Naive thymus-derived CD8-positive, alpha-beta T cell (primary cell): ENCODE results near the gene HAPLN1. TPM values are rescaled to one million over a fixed set of nuclear protein-coding genes. Genes with fewer than 3 reads are reported as not detected.

ENCODE experiments used
- ATAC-seq, 2 donors: fragments of 150-1000 bp; cut with Tn5 transposase in 1 of 2; sonication (Bioruptor Pico), chemical (Tn5 transposase) in 1 of 2; 1 replicate in 1 of 2; 2 replicates in 1 of 2; pipeline ENCODE4 v1.10.0; 2021; ENCODE audit warnings: mild to moderate bottlenecking in 2 of 2, moderate library complexity in 2 of 2
- POLR2A ChIA-PET: fragments of 350-600 bp; sonication (Branson Sonifier 250); formaldehyde crosslinking; loops from one replicate; lab custom pipeline; 2021; ENCODE audit warnings: antibody characterized with exemption; lab: Charles Lee
- DNase-seq, 10 donors: peaks; one replicate each; pipeline versions ENCODE4 v3.0.0 to v3.0.0-alpha.2; 2020 to 2022
- H3K27ac Mint-ChIP-seq, 10 donors: one replicate each; pipeline ENCODE4 v1.8.0; 2020 to 2022; ENCODE audit warnings: mild to moderate bottlenecking in 10 of 10, mixed read lengths in 10 of 10, moderate library complexity in 4 of 10, inconsistent platforms in 1 of 10
- H3K27me3 Mint-ChIP-seq, 5 donors: one replicate each; pipeline ENCODE4 v1.8.0; 2021 to 2022; ENCODE audit warnings: mixed read lengths in 5 of 5
- H3K36me3 Mint-ChIP-seq, 3 donors: one replicate each; pipeline ENCODE4 v1.8.0; 2020 to 2022; ENCODE audit warnings: mixed read lengths in 3 of 3, mild to moderate bottlenecking in 2 of 3, inconsistent platforms in 1 of 3
- H3K4me1 Mint-ChIP-seq, 4 donors: one replicate each; pipeline ENCODE4 v1.8.0; 2021 to 2022; ENCODE audit warnings: mixed read lengths in 4 of 4
- H3K4me3 Mint-ChIP-seq, 10 donors: one replicate each; pipeline ENCODE4 v1.8.0; 2020 to 2022; ENCODE audit warnings: mild to moderate bottlenecking in 10 of 10, mixed read lengths in 10 of 10, moderate library complexity in 6 of 10, inconsistent platforms in 1 of 10
- H3K9me3 Mint-ChIP-seq, 9 donors: one replicate each; pipeline ENCODE4 v1.8.0; 2020 to 2022; ENCODE audit warnings: mixed read lengths in 9 of 9, mild to moderate bottlenecking in 3 of 9, inconsistent platforms in 1 of 9, moderate library complexity in 1 of 9
- polyA plus RNA-seq, 3 donors: library from polyadenylated mRNA; unstranded; fragments of 300-500 nt; fragmentation: Illumina TruSeq; gene quantifications; one replicate each; pipeline ENCODE4 v1.2.3, GENCODE V29; 2021
- total RNA-seq, 8 experiments: library from RNA in 2 of 8; stranded (reverse) in 2 of 8; gene quantifications; one replicate each; pipeline ENCODE4 v1.2.3 and lab custom pipeline; 2021 to 2026

The HAPLN1 gene
- total and polyA plus RNA-seq, 5 experiments from 2014 or later = not detected

DNA sequence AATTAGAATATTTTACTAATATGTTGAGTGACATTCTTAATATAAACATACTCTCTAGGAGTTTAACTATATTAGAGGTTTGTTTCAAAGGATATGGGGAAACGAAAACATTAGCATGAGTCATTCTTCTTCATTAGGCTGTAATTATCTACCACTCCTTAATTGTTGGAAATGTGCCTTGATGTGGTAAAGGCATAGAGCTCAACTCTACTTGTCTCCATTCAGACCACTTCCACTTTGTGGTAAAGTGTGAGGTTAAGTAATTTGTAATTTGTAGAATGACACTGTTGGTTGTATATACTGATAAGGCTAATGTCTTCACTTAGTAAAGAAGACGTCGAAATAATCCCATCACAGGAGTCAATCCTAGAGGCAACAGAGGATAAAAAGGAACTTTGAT lies 58.1 kb downstream of the HAPLN1 start:
- H3K4me1 Mint-ChIP-seq = no peaks in the 10 kb centered on the region
- peaks cover 0 to under 1% (median 0%) of the 10 kb centered on the region in 5 donors for H3K27me3 Mint-ChIP-seq
- no peak overlapping the region for H3K4me3 Mint-ChIP-seq
- DNase-seq (no peak), ATAC-seq (no peak)
- H3K27ac Mint-ChIP-seq = no peak overlapping the region
- peaks cover 0 to under 1% (median 0%) of the 10 kb centered on the region in 9 donors for H3K9me3 Mint-ChIP-seq
- no peaks in the 10 kb centered on the region for H3K36me3 Mint-ChIP-seq
- POLR2A ChIA-PET = no interaction called here

DNA sequence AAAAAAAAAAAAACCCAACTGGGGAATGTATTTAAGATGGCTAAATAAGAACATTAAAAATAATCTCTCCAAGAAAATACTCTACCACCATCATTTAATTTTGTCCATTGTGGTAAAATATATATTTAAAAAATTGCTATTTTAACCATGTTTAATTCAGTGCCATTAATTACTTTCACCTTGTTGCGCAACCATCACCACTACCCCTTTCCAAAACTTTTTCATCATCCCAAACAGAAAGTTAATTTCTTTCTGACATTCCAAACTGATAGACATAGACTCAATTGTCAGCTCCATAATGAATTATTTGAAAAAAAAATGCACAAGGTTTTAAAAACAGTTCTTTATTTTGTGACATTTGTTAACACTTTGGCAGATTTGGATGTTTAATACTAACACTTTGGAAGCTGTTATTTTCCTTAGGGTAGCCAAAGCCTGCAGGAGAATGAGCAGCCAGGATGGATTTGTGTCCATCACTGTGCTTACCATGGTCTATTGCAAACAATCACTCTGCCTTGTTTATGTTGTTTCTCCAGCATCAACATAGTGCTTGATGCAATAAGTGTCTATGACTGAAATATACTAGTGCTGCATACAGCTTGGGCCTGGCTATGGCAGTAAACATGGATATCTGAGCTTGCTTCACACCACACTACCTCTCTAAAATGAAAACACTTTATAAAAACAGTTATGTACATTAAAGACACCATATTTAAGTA lies 62.7 kb downstream of the HAPLN1 start:
- Mint-ChIP-seq H3K27me3 (peaks cover 2 to 10% (median 4%) of the 10 kb centered on the region in 5 donors), H3K4me1 (no peaks in the 10 kb centered on the region), H3K9me3 (no peaks in the 10 kb centered on the region), H3K4me3 (no peak overlapping the region), H3K36me3 (no peaks in the 10 kb centered on the region), H3K27ac (no peak overlapping the region)
- POLR2A ChIA-PET = no interaction called here
- ATAC-seq (no peak), DNase-seq (no peak)

DNA sequence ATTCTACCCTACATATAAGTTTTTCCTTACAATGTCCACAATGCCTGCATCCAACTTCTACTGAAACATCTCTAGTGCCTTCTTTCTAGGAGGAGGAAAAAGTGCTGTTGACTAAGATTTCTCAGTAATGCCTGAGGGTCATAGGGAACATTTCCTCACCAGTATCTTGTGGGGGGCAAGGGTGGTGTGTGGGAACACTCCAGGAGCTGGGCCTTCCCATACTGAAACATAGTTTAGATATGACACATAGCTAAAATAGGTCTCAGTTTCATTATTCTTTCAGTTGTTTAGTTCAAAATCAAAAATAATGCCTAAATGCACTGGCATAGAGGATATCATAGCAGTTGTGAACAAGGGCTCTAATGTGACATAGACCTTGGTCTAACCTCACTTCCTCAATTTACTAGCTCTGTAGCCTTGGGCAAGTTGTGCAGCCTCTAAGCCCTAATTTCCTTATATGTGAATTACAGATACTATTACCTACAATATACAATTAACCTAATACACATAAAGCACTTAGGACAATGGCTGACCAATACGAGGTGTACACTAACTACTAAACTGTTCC lies 66.1 kb downstream of the HAPLN1 start:
- H3K36me3 Mint-ChIP-seq = no peaks in the 10 kb centered on the region
- ATAC-seq (no peak), DNase-seq (no peak)
- H3K9me3 Mint-ChIP-seq = peaks cover 0 to 2% (median 0%) of the 10 kb centered on the region in 9 donors
- POLR2A ChIA-PET = no interaction called here
- H3K27ac Mint-ChIP-seq = no peak overlapping the region
- no peaks in the 10 kb centered on the region for H3K4me1 Mint-ChIP-seq
- peaks cover 2 to 10% (median 6%) of the 10 kb centered on the region in 5 donors for H3K27me3 Mint-ChIP-seq
- no peak overlapping the region for H3K4me3 Mint-ChIP-seq

DNA sequence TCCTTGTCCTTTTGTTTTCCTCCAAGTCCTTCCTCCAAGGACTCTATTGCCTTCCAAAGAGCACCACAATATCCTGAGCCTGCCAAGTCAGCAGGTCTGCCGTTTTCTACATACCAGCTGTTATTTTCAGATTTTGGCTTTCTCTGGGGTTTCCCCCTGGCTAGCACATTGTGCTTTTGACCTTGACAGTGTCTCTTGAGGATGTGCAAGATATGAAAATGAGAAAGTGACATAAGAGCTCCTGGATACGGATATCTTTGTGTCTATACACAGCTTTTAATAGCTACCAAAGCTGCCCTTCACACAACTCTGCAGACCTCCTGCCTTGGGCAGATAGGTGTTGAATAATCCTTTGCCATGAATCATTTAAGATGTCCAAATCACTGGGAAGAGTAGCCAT lies 67.0 kb downstream of the HAPLN1 start:
- Mint-ChIP-seq H3K4me1 (no peaks in the 10 kb centered on the region), H3K4me3 (no peak overlapping the region), H3K36me3 (no peaks in the 10 kb centered on the region), H3K9me3 (peaks cover 0 to 2% (median 0%) of the 10 kb centered on the region in 9 donors), H3K27ac (no peak overlapping the region), H3K27me3 (peaks cover 2 to 10% (median 7%) of the 10 kb centered on the region in 5 donors)
- ATAC-seq (no peak), DNase-seq (no peak)
- POLR2A ChIA-PET = no interaction called here

DNA sequence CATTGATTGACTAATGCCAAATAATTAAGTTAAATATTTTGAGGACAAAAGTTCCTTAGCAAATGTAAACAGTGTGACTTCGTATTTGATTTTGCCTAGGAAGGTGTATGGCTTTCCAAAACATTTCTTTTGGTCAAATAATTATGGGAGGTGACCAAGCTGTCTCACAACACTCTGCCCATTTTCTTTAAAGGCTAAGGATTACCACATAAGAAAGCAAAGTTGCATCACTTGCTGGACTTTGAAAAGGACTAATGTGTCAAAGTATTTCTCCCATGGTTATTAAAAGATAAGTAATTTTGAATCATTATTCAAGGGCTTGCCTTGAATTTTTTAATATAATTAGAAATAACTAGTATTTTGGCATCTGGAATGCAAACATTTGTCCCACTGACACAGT lies 74.7 kb downstream of the HAPLN1 start:
- peaks cover 0 to 10% (median 4%) of the 10 kb centered on the region in 5 donors for H3K27me3 Mint-ChIP-seq
- POLR2A ChIA-PET = no interaction called here
- no peak for ATAC-seq
- no peak for DNase-seq
- H3K36me3 Mint-ChIP-seq = no peaks in the 10 kb centered on the region
- no peak overlapping the region for H3K4me3 Mint-ChIP-seq
- H3K4me1 Mint-ChIP-seq = no peaks in the 10 kb centered on the region
- peaks cover 0 to 2% (median 0%) of the 10 kb centered on the region in 9 donors for H3K9me3 Mint-ChIP-seq
- no peak overlapping the region for H3K27ac Mint-ChIP-seq

DNA sequence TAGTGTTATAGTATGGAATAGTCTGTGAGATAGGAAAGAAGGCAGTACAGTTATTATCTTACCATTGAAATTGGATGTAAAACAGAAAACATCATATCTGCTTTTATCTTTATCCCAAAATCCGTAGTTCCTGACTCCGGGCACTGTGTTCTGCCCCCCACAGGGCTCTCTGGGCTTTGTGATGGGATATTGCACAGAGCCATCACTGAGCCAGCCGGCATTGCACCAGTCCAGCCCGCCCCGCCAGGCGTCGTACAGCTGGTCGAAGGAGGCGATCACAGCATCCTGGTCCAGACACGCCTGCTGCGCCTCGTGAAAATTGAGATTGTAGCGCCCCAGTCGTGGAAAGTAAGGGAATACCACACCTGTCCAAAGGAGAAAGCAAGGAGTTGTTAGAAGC lies 76.4 kb downstream of the HAPLN1 start:
- POLR2A ChIA-PET = no interaction called here
- no peaks in the 10 kb centered on the region for H3K36me3 Mint-ChIP-seq
- H3K4me1 Mint-ChIP-seq = no peaks in the 10 kb centered on the region
- no peak for DNase-seq
- no peak overlapping the region for H3K4me3 Mint-ChIP-seq
- ATAC-seq = no peak
- no peak overlapping the region for H3K27ac Mint-ChIP-seq
- H3K9me3 Mint-ChIP-seq = peaks cover 0 to 2% (median 0%) of the 10 kb centered on the region in 9 donors
- peaks cover 0 to 10% (median 4%) of the 10 kb centered on the region in 5 donors for H3K27me3 Mint-ChIP-seq

DNA sequence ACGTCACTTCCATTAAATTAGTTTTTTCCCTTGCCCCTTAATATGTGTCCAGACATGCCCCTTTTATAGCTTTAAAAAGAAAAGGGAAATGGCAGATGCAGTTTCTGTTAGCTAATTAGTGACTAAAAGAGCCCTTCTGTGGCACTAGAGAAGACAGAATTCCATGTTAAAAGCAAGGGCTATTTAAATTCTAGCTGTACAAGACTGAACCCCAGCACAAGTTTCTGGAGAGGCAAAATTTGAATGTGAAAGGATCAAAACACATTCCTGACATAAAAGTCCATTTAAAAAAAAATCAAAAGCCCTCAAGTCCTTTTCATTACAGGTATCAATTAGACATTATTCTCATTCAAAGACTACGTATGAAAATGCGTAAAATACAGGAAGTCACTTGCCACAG lies 78.7 kb downstream of the HAPLN1 start:
- Mint-ChIP-seq H3K27me3 (peaks cover 0 to 16% (median 2%) of the 10 kb centered on the region in 5 donors), H3K9me3 (peaks cover 0 to 2% (median 0%) of the 10 kb centered on the region in 9 donors), H3K4me3 (no peak overlapping the region), H3K27ac (no peak overlapping the region), H3K4me1 (no peaks in the 10 kb centered on the region), H3K36me3 (no peaks in the 10 kb centered on the region)
- POLR2A ChIA-PET = no interaction called here
- ATAC-seq (no peak), DNase-seq (no peak)

DNA sequence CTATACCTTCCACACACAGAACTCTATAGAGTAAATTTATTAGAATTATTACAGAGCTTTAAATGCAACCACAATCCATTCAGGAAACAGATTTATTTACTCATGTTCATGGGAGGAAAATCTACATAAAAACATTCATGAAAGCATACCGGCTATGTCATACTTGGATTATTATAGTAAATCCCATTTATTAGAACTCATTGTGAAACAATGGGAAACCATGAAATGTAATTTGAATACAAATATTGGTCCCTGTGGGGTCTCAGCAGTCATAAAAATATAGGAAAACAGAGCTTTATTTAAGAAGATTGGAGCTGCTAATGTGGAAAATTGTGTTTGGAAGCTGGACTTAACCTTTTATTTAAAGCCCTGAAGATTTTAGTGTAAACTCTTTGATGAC lies 80.7 kb downstream of the HAPLN1 start:
- peaks cover 0 to 2% (median 0%) of the 10 kb centered on the region in 9 donors for H3K9me3 Mint-ChIP-seq
- no peak for DNase-seq
- ATAC-seq = no peak
- POLR2A ChIA-PET = no interaction called here
- no peaks in the 10 kb centered on the region for H3K4me1 Mint-ChIP-seq
- no peaks in the 10 kb centered on the region for H3K36me3 Mint-ChIP-seq
- H3K27ac Mint-ChIP-seq = no peak overlapping the region
- no peak overlapping the region for H3K4me3 Mint-ChIP-seq
- H3K27me3 Mint-ChIP-seq = peaks cover 0 to 21% (median 2%) of the 10 kb centered on the region in 5 donors

DNA sequence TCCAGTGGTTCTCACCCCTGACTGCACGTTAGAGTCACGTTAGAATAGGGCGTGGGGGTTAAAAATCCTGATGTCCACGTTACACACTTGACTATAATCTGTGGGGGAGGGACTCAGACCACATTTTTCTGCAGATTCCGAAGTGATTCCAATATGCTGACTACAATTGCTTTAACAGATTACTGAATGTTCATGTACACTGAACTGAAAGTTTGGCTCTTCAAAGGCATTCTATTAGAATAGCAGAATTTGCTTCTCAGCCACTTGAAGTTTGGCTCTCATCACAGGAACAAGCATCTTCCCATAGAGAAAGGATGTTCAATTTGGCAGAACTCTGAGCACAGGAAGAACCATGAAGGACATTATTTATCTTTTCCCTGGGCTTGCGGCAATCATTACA lies 84.5 kb downstream of the HAPLN1 start:
- H3K36me3 Mint-ChIP-seq = no peaks in the 10 kb centered on the region
- no peaks in the 10 kb centered on the region for H3K9me3 Mint-ChIP-seq
- no peak overlapping the region for H3K27ac Mint-ChIP-seq
- DNase-seq (no peak), ATAC-seq (no peak)
- peaks cover 0 to 15% (median 0%) of the 10 kb centered on the region in 5 donors for H3K27me3 Mint-ChIP-seq
- POLR2A ChIA-PET = no interaction called here
- H3K4me3 Mint-ChIP-seq = no peak overlapping the region
- no peaks in the 10 kb centered on the region for H3K4me1 Mint-ChIP-seq

DNA sequence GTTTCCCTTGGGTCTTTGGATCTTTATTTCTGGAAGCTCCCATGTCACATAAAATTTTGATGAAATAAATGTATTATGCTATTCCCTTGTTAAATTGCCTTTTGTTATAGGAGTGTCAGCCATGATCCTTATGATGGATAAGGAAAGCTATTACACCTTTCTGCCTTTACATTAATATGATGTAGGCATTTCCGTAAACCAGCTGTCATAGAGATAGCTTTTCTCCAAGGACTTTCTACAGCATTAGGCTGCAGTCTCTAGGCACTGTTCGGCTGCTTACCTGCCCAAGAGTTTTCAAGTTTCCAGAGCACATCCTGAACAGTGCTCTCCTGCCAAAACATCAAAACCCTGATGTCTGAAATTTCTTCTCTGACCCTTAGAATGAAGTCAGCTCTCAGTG lies 87.4 kb downstream of the HAPLN1 start:
- Mint-ChIP-seq H3K27ac (no peak overlapping the region), H3K9me3 (peaks cover 0 to 6% (median 0%) of the 10 kb centered on the region in 9 donors), H3K36me3 (no peaks in the 10 kb centered on the region), H3K27me3 (peaks cover 0 to 8% (median 0%) of the 10 kb centered on the region in 5 donors), H3K4me3 (no peak overlapping the region), H3K4me1 (no peaks in the 10 kb centered on the region)
- POLR2A ChIA-PET = no interaction called here
- no peak for DNase-seq
- no peak for ATAC-seq

DNA sequence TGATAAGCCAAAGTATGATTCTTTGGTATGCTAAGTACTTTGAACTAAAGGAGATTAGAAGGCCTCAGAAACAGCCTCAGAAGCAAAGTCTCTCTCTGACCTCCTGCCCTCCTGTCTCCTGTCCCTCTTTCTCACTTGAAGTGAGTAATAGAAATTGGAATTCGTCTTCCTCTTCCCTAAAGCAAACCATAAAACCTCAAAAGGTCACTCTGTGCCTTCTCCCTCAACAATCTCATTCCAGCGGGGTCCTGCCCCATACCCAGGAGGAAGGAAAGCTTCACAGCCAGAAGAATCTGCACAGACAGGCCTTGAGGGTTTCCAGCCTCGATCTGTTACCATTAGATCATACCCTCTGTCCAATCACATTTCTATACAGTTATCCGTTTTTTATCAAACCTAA lies 87.8 kb downstream of the HAPLN1 start:
- no peak for ATAC-seq
- DNase-seq = no peak
- H3K27me3 Mint-ChIP-seq = peaks cover 0 to 8% (median 0%) of the 10 kb centered on the region in 5 donors
- no peak overlapping the region for H3K27ac Mint-ChIP-seq
- no peaks in the 10 kb centered on the region for H3K36me3 Mint-ChIP-seq
- POLR2A ChIA-PET = no interaction called here
- no peak overlapping the region for H3K4me3 Mint-ChIP-seq
- H3K9me3 Mint-ChIP-seq = peaks cover 0 to 6% (median 0%) of the 10 kb centered on the region in 9 donors
- H3K4me1 Mint-ChIP-seq = no peaks in the 10 kb centered on the region

DNA sequence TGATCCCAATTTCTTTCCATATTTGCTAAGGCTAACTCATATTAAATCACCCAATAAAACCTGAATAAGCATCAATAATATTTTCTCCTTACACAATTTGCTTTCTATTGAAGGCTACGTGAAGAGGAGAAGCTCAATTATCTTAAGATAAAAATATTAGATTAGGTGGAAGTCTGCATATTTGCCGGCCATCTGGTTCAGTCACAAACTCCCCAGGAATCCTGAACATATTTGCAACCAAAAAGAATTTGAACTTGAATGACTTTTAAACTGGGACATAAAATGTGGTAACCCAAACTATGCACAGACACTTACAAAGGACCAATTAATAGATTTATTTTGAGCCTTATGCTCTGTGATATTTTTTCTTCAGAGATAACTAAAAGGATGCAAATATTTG lies 92.3 kb downstream of the HAPLN1 start:
- H3K36me3 Mint-ChIP-seq = no peaks in the 10 kb centered on the region
- POLR2A ChIA-PET = no interaction called here
- peaks cover 0 to 6% (median 0%) of the 10 kb centered on the region in 9 donors for H3K9me3 Mint-ChIP-seq
- peaks cover 0 to 20% (median 1%) of the 10 kb centered on the region in 5 donors for H3K27me3 Mint-ChIP-seq
- no peak for DNase-seq
- H3K4me3 Mint-ChIP-seq = no peak overlapping the region
- ATAC-seq = no peak
- H3K4me1 Mint-ChIP-seq = no peaks in the 10 kb centered on the region
- H3K27ac Mint-ChIP-seq = no peak overlapping the region

DNA sequence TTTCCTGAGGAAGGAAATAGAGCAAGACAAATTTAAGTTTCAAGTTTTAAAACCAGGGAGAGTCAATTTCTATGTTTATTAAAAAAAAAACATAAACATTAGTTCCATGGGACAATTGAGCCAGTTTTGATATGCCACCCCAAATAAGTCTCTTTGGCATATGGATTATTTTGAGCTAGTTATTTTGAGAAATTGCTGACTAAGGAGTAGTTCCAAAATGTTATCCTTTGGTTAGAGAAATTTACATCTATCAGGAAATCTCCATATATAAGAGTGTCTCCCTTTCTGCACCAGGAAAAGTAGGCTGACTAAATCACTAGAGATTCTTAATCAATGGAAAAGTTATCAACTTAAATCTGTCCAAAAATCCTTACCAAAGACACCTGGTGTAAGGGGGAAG lies 105.8 kb downstream of the HAPLN1 start:
- DNase-seq (no peak), ATAC-seq (no peak)
- peaks cover 0 to 14% (median 0%) of the 10 kb centered on the region in 3 donors for H3K36me3 Mint-ChIP-seq
- POLR2A ChIA-PET = no interaction called here
- no peak overlapping the region for H3K4me3 Mint-ChIP-seq
- peaks cover 0 to 20% (median 4%) of the 10 kb centered on the region in 9 donors for H3K9me3 Mint-ChIP-seq
- no peaks in the 10 kb centered on the region for H3K4me1 Mint-ChIP-seq
- peaks cover 0 to 16% (median 7%) of the 10 kb centered on the region in 5 donors for H3K27me3 Mint-ChIP-seq
- H3K27ac Mint-ChIP-seq = no peak overlapping the region
